ENCODE measurements around the gene DNAJC21. TPM values are rescaled to one million over a fixed set of nuclear protein-coding genes. Genes with fewer than 3 reads are reported as not detected.
A peak's percentile ranks its signal among the peaks of the same experiment; 100 is the strongest.
"Not testable (repeated sequence)": the region's sequence is repeated elsewhere in the genome, so short reads cannot be mapped to it uniquely, and the experiment has no call there.

Gene DNAJC21
- total RNA-seq, 1 donor from 2014 or later, result 37.0 TPM

DNA sequence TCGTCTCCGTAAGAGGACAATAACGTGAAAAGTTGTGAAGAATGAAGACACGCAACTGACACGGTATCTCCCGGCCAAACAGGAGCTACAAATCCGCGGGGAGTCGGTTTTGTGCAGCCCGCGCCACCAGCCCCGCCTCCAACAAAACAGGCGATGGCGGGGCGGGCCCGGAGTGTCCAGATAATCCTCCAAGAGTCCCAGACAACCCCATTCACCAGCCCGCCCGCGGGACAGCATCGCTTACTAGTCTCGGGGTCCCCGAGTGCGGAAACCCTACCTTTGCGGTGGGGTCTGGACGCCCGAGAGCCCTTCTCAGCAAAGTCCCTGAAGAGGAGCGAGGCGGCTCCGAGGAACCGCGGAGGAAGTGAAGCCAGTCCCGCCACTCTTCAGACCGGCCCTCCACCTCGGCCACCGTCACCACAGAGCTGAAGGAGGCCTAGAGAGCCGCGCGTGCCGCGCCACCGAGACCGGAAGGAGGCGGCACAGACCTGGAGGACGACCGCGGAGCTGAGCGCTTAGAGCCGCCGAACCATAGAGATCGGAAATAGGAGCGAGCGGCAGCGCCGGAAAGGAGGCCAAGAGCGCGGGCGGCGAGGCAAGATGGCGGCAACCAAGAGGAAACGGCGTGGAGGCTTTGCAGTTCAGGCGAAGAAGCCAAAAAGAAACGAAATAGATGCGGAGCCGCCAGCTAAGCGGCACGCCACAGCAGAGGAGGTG, 14.1 kb upstream of the DNAJC21 start, which contains the start of the genes BRIX1 and RAD1:
Gene BRIX1 (plus strand): TSS at position 573 of the 717 bp plus-strand sequence. CDS start 28 bp downstream, at position 601.
Gene RAD1 (minus strand): TSS at position 366 of the 717 bp plus-strand sequence. CDS start 612 bp downstream, outside the sequence.
- peak; percentile 85 for DNase-seq (ENCODE audit: low read depth)
- H3K27me3 ChIP-seq (ENCODE audit: control insufficient read depth, insufficient read depth, low read length), result no peaks in the 10 kb centered on the region
- no peaks in the 10 kb centered on the region for H3K36me3 ChIP-seq (ENCODE audit: control insufficient read depth, insufficient read depth, low read length)
- H3K4me3 ChIP-seq (ENCODE audit: low read depth, low read length), result peak within 1 kb of the TSS; percentile 88
- TF ChIP-seq, protein P1, sequence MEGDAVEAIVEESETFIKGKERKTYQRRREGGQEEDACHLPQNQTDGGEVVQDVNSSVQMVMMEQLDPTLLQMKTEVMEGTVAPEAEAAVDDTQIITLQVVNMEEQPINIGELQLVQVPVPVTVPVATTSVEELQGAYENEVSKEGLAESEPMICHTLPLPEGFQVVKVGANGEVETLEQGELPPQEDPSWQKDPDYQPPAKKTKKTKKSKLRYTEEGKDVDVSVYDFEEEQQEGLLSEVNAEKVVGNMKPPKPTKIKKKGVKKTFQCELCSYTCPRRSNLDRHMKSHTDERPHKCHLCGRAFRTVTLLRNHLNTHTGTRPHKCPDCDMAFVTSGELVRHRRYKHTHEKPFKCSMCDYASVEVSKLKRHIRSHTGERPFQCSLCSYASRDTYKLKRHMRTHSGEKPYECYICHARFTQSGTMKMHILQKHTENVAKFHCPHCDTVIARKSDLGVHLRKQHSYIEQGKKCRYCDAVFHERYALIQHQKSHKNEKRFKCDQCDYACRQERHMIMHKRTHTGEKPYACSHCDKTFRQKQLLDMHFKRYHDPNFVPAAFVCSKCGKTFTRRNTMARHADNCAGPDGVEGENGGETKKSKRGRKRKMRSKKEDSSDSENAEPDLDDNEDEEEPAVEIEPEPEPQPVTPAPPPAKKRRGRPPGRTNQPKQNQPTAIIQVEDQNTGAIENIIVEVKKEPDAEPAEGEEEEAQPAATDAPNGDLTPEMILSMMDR (IDR thresholded peaks at IDR 0.05; ENCODE audit: insufficient read depth, low read length, poor library complexity, severe bottlenecking), result peak; percentile 24

DNA sequence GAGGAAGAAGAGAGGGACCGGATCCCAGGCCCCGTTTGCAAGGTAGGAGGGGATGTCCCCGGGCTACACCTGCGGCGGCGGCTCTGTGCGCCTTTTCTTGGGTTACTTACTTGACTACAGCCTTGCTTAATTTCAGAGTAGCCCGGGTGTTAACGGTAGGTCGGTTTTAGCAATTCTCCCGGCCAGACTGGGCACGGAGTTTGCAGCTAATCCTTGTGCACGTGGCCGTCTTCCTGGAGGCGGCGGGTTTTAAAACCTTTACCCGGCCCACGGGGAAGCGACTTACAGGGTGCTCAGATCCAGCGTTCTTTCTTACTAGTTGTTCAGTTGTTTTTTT, 13.5 kb upstream of the DNAJC21 start:
- Histone ChIP-seq H3K4me3 (ENCODE audit: low read depth, low read length) (peak overlapping the region; percentile 88), H3K36me3 (ENCODE audit: control insufficient read depth, insufficient read depth, low read length) (no peaks in the 10 kb centered on the region), H3K27me3 (ENCODE audit: control insufficient read depth, insufficient read depth, low read length) (no peaks in the 10 kb centered on the region)
- no peak for DNase-seq (ENCODE audit: low read depth)
- TF ChIP-seq, protein P1 (IDR thresholded peaks at IDR 0.05; ENCODE audit: insufficient read depth, low read length, poor library complexity, severe bottlenecking), result no peak

DNA sequence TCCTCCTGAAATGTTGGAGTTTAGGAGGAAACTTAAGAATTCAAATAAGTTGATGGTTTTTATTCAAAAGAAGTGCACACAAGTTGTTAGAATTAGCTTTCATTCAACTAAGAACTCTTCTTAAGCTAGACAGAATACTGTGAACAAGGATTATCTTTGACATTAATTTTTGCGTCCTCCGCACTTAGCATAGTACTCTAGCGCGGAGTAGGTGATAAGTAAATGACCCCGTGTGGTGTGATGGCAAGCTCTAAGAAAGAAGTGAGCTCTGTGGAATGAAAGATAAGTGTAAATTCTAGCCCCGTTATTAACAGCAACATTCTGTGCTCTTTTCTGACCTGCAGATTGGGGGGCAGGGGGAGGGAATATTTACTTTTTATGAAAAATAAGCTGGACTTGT, 12.8 kb upstream of the DNAJC21 start:
- TF ChIP-seq, protein P1 (IDR thresholded peaks at IDR 0.05; ENCODE audit: insufficient read depth, low read length, poor library complexity, severe bottlenecking), result no peak
- DNase-seq (ENCODE audit: low read depth), result no peak
- Histone ChIP-seq H3K36me3 (ENCODE audit: control insufficient read depth, insufficient read depth, low read length) (no peaks in the 10 kb centered on the region), H3K4me3 (ENCODE audit: low read depth, low read length) (peak overlapping the region; percentile 88), H3K27me3 (ENCODE audit: control insufficient read depth, insufficient read depth, low read length) (no peaks in the 10 kb centered on the region)

DNA sequence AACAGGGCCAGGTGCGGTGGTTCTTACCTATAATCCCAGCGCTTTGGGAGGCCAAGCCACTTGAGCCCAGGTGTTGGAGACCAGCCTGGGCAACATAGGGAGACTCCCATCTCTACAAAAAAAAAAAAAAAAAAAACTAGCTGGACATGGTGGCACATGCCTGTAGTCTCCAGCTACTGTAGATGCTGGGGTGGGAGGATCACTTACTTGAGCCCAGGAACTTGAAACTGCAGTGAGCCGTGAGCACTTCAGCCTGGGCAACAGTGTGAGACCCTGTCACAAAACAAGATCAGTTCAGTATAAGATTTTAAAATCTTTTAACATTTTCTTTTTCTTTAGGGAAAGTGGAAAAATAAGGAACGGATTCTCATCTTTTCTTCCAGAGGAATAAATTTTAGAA, 11.3 kb upstream of the DNAJC21 start:
- Histone ChIP-seq H3K36me3 (ENCODE audit: control insufficient read depth, insufficient read depth, low read length) (no peaks in the 10 kb centered on the region), H3K4me3 (ENCODE audit: low read depth, low read length) (no peak overlapping the region), H3K27me3 (ENCODE audit: control insufficient read depth, insufficient read depth, low read length) (no peaks in the 10 kb centered on the region)
- no peak for DNase-seq (ENCODE audit: low read depth)
- TF ChIP-seq, protein P1 (IDR thresholded peaks at IDR 0.05; ENCODE audit: insufficient read depth, low read length, poor library complexity, severe bottlenecking), result no peak

DNA sequence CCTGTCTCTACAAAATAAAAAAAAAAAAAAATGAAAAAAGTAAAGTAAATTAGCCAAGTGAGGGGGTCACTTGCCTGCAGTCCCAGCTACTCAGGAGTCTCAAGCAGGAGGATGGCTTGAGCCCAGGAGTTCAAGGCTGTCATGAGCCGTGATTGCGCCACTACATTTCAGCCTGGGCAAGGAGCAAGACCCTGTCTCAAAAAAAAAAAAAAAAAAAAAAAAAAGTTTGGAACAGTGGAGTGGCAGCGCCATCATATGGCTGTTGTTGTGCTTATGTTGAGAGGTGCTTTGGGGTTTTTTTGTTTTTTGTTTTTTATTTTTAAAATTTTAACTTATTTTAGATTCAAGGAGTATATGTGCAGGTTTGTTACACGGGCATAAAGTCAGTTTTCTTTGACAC, 10.3 kb upstream of the DNAJC21 start:
- no peak for DNase-seq (ENCODE audit: low read depth)
- TF ChIP-seq, protein P1 (IDR thresholded peaks at IDR 0.05; ENCODE audit: insufficient read depth, low read length, poor library complexity, severe bottlenecking), result peak; percentile 30
- no peak overlapping the region for H3K4me3 ChIP-seq (ENCODE audit: low read depth, low read length)
- H3K36me3 ChIP-seq (ENCODE audit: control insufficient read depth, insufficient read depth, low read length), result no peaks in the 10 kb centered on the region
- H3K27me3 ChIP-seq (ENCODE audit: control insufficient read depth, insufficient read depth, low read length), result no peaks in the 10 kb centered on the region

DNA sequence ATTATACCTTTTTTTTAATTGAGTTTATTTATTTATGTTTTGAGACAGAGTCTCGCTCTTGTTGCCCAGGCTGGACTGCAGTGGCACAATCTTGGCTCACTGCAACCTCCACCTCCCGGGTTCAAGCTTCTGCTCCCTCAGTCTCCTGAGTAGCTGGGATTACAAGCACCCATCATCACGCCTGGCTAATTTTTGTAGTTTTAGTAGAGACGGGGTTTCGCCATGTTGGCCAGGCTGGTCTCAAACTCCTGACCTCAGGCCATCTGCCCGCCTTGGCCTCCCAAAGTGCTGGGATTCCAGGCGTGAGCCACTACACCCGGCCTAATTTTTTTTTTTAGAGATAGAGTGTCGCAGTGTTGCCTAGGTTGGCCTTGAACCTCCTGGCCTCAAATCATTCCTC, 6.1 kb upstream of the DNAJC21 start:
- H3K36me3 ChIP-seq (ENCODE audit: control insufficient read depth, insufficient read depth, low read length); H3K27me3 ChIP-seq (ENCODE audit: control insufficient read depth, insufficient read depth, low read length); DNase-seq (ENCODE audit: low read depth); H3K4me3 ChIP-seq (ENCODE audit: low read depth, low read length): not testable (repeated sequence)

All from kidney epithelial cell (primary cell).